OCI-LY7 (cell line): ENCODE results near the gene EYS. TPM values are rescaled to one million over a fixed set of nuclear protein-coding genes. Genes with fewer than 3 reads are reported as not detected.

ENCODE experiments used
- BruUV-seq: library from RNA; stranded (reverse); fragments of 400-500 nt; replicated peaks from 2 replicates; lab custom pipeline; 2021; lab: Mats Ljungman, UMichigan
- CTCF ChIA-PET: fragments of 300-600 bp; sonication (Branson Sonifier 250); formaldehyde crosslinking; loops from one replicate; lab custom pipeline; 2022; ENCODE audit warnings: antibody characterized with exemption; ENCODE audit not compliant: unreplicated experiment; lab: Charles Lee
- POLR2A ChIA-PET: fragments of 300-600 bp; sonication (Branson Sonifier 250); formaldehyde crosslinking; loops from one replicate; lab custom pipeline; 2022; ENCODE audit warnings: antibody characterized with exemption; lab: Charles Lee
- DNase-seq: peaks from one replicate; pipeline ENCODE4 v3.0.0-alpha.2; 2015; ENCODE audit warnings: low spot score
- H2AFZ ChIP-seq: fragments of 200-600 bp; sonication (generic), shearing (Covaris generic); 2 replicates; pipeline ENCODE4 v1.6.1; 2014; ENCODE audit warnings: mild to moderate bottlenecking, antibody characterized with exemption, low read length, moderate library complexity
- H3K27ac ChIP-seq: fragments of 200-600 bp; sonication (generic); 2 replicates; pipeline ENCODE4 v1.5.1; 2014; ENCODE audit warnings: mixed run types, low read depth, mild to moderate bottlenecking, moderate library complexity, low read length, inconsistent platforms; ENCODE audit not compliant: poor library complexity, severe bottlenecking
- H3K36me3 ChIP-seq: fragments of 200-600 bp; sonication (generic); 2 replicates; pipeline ENCODE4 v1.6.1; 2014; ENCODE audit warnings: mild to moderate bottlenecking, antibody characterized with exemption, low read length, moderate library complexity, mixed read lengths; ENCODE audit not compliant: insufficient read depth
- H3K4me1 ChIP-seq: fragments of 200-600 bp; sonication (generic); 2 replicates; pipeline ENCODE4 v1.5.1; 2014; ENCODE audit warnings: mild to moderate bottlenecking, low read length; ENCODE audit not compliant: insufficient read depth, poor library complexity, severe bottlenecking
- H3K4me2 ChIP-seq: fragments of 200-600 bp; sonication (generic); 2 replicates; pipeline ENCODE4 v1.6.1; 2014; ENCODE audit warnings: mild to moderate bottlenecking, low read length
- H3K4me3 ChIP-seq: fragments of 200-600 bp; sonication (generic); 2 replicates; pipeline ENCODE4 v1.5.1; 2014; ENCODE audit warnings: mild to moderate bottlenecking, low read depth, low read length; ENCODE audit not compliant: poor library complexity, severe bottlenecking
- H3K79me2 ChIP-seq: fragments of 200-600 bp; sonication (generic); 2 replicates; pipeline ENCODE4 v1.6.1; 2016; ENCODE audit warnings: low read depth, mild to moderate bottlenecking, low read length, moderate library complexity, mixed read lengths; ENCODE audit not compliant: insufficient read depth
- H3K9me2 ChIP-seq: fragments of 200-600 bp; sonication (generic); 2 replicates; pipeline ENCODE4 v1.6.1; 2016; ENCODE audit warnings: mild to moderate bottlenecking, low read length, mixed read lengths; ENCODE audit not compliant: insufficient read depth
- H3K9me3 ChIP-seq: fragments of 200-600 bp; sonication (generic); 2 replicates; pipeline ENCODE4 v1.6.1; 2014; ENCODE audit warnings: mild to moderate bottlenecking, mixed run types, low read length, mixed read lengths
- H4K20me1 ChIP-seq: fragments of 200-600 bp; sonication (generic); 2 replicates; pipeline ENCODE4 v1.6.1; 2014; ENCODE audit warnings: mild to moderate bottlenecking, antibody characterized with exemption, low read length, moderate library complexity, mixed read lengths; ENCODE audit not compliant: insufficient read depth
- CTCF ChIP-seq: fragments of 200-600 bp; sonication (generic); conservative IDR thresholded peaks from 2 replicates; pipeline ENCODE4 v1.5.1; 2014; ENCODE audit warnings: mild to moderate bottlenecking, antibody characterized with exemption, low read length, moderate library complexity, mixed read lengths
- EZH2phosphoT487 ChIP-seq: fragments of 200-600 bp; sonication (generic); IDR thresholded peaks from 2 replicates; pipeline ENCODE4 v1.6.1; 2018; ENCODE audit warnings: low read depth, borderline replicate concordance, mild to moderate bottlenecking, mixed run types, antibody characterized with exemption, low read length, moderate library complexity, mixed read lengths
- intact Hi-C: fragments of 100-400 bp; cut with micrococcal nuclease; formaldehyde crosslinking; loops from one replicate; pipeline ENCODE4 v1.10.0; 2022; ENCODE audit not compliant: unreplicated experiment
- total RNA-seq, 2 experiments: library from RNA; depleted of rRNA in 1 of 2; stranded (reverse); fragments of >200 nt in 1 of 2; shearing (Covaris generic) in 1 of 2; gene quantifications; 2 replicates each; pipeline ENCODE4 v1.2.3, GENCODE V29; 2014 to 2022

Gene EYS
- total RNA-seq, 2 experiments from 2014 or later = not detected

DNA sequence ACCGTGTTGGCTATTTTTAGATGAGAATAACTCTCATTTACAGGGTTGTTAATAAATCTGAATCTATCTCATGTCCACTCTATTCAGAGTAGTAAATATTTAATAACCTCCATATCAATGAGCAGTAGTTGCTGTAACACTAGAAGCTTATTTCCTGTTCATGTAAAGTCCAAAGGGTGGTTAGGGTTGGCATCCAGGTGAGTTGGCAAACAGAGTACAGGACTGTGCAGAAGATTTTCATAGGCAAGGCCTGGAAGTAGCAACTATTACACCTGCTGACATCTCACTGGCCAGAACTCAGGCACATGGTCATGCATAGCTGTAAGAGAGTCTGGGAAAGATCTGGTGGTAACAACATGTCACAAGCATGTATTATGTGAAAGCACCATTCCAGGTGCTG, 1923.9 kb downstream of the EYS start:
- no TSS peak for BruUV-seq
- CTCF ChIA-PET = no interaction called here
- Histone ChIP-seq H3K4me2 (no peak overlapping the region), H4K20me1 (no peaks in the 10 kb centered on the region), H2AFZ (no peak overlapping the region), H3K4me3 (no peak overlapping the region), H3K79me2 (no peaks in the 10 kb centered on the region), H3K9me3 (no peaks in the 10 kb centered on the region), H3K4me1 (no peaks in the 10 kb centered on the region), H3K9me2 (no peaks in the 10 kb centered on the region), H3K27ac (no peak overlapping the region), H3K36me3 (no peaks in the 10 kb centered on the region)
- POLR2A ChIA-PET = interaction anchor here (0.6 to 1.5 kb wide), 6 partner anchors 10 to 458 kb away, joined by 3 to 4 read pairs (median 4); no protein-coding TSS in a partner anchor
- intact Hi-C loops = no loop called here
- no peak for DNase-seq
- TF ChIP-seq EZH2phosphoT487 = no peak
- no peak for TF ChIP-seq CTCF

DNA sequence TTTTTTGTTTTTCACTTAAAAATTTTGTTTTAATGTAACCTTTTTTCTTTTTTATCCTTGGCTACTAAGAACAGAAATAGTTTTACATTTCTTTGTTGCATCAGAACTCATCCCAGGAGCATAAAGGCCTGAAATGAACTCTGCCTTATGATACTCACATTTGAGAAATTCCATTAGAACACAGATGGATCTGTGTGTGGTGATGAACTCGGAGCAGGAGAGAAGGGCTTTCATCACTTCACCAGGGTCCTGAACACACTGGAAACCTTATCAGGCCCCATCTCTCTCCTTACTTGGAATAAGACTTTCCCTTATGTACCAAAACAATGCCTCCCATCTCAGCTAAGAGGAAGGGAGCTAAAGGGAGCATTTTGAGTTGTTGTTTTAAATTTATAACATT, 1932.1 kb downstream of the EYS start:
- CTCF ChIA-PET = interaction anchor here (0.6 kb wide), 1 partner anchor 1241 kb away, joined by 3 read pairs; no protein-coding TSS in a partner anchor

More for the DNA sequence above, 1932.1 kb downstream of the EYS start:
- Histone ChIP-seq H3K27ac (no peak overlapping the region), H2AFZ (no peak overlapping the region), H3K4me1 (no peaks in the 10 kb centered on the region), H3K4me3 (no peak overlapping the region), H4K20me1 (no peaks in the 10 kb centered on the region), H3K9me3 (no peaks in the 10 kb centered on the region), H3K9me2 (no peaks in the 10 kb centered on the region), H3K36me3 (no peaks in the 10 kb centered on the region), H3K79me2 (no peaks in the 10 kb centered on the region), H3K4me2 (no peak overlapping the region)
- no TSS peak for BruUV-seq
- no peak for DNase-seq
- POLR2A ChIA-PET = interaction anchor here (0.6 kb wide), 2 partner anchors 9 to 10 kb away, joined by 3 to 4 read pairs; no protein-coding TSS in a partner anchor
- intact Hi-C loops = no loop called here
- no peak for TF ChIP-seq CTCF
- no peak for TF ChIP-seq EZH2phosphoT487
